Mesothelial cell of epicardium (in vitro differentiated cells): Measurements from ENCODE around the gene ROBO1. TPM values are rescaled to one million over a fixed set of nuclear protein-coding genes. Genes with fewer than 3 reads are reported as not detected.
A peak's percentile ranks its signal among the peaks of the same experiment; 100 is the strongest.

ENCODE experiments used
- DNase-seq, 2 experiments: peaks; one replicate each; pipeline ENCODE4 v3.0.0; 2021; ENCODE audit warnings: low spot score in 2 of 2; ENCODE audit not compliant: unreplicated experiment in 2 of 2
- H3K27ac Mint-ChIP-seq: 2 replicates; pipeline ENCODE4 v1.8.0; 2021; ENCODE audit warnings: mixed read lengths
- H3K27me3 Mint-ChIP-seq: 2 replicates; pipeline ENCODE4 v1.8.0; 2021; ENCODE audit warnings: low read depth, mixed read lengths
- H3K36me3 Mint-ChIP-seq: 2 replicates; pipeline ENCODE4 v1.8.0; 2021; ENCODE audit warnings: mixed read lengths
- H3K4me1 Mint-ChIP-seq: 2 replicates; pipeline ENCODE4 v1.8.0; 2021; ENCODE audit warnings: mixed read lengths
- H3K4me3 Mint-ChIP-seq: 2 replicates; pipeline ENCODE4 v1.8.0; 2021; ENCODE audit warnings: mild to moderate bottlenecking, moderate library complexity, mixed read lengths
- H3K9me3 Mint-ChIP-seq: 2 replicates; pipeline ENCODE4 v1.8.0; 2021; ENCODE audit warnings: mixed read lengths
- CTCF ChIP-seq: fragments of 200-600 bp; sonication (generic); IDR thresholded peaks from one replicate; pipeline ENCODE4 v1.5.0; 2021; ENCODE audit warnings: antibody characterized with exemption; ENCODE audit not compliant: unreplicated experiment
- total RNA-seq: library from RNA; stranded (reverse); gene quantifications from 3 replicates; pipeline ENCODE4 v1.2.1, GENCODE V29; 2021

The ROBO1 gene
- total RNA-seq, 1 donor from 2014 or later: 143 TPM

DNA sequence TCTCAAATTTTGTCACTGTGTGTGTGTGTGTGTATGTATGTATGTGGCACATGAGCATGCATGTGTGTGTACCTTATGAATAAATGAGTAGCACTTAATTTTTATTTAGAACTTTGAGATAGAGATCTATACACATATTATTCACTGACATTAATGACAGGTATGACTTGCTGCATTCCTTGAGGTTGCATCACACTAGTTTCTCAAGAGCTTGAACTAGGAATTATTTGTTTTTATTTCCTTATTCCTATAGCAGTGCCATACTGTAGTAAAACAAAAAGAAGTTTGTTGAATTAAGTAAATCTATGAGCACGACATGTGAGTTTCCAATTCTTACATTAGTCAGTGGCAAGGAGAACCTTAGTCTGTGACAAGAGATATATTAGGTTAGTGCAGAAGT lies 943.9 kb downstream of the ROBO1 start:
- H3K27me3 Mint-ChIP-seq: no peaks in the 10 kb centered on the region
- H3K36me3 Mint-ChIP-seq: peaks cover 15% of the 10 kb centered on the region
- peak overlapping the region; percentile 68 for H3K27ac Mint-ChIP-seq
- H3K4me1 Mint-ChIP-seq: peaks cover 50% of the 10 kb centered on the region
- TF ChIP-seq CTCF: no peak
- H3K4me3 Mint-ChIP-seq: no peak overlapping the region
- no peak for DNase-seq
- peaks cover 3% of the 10 kb centered on the region for H3K9me3 Mint-ChIP-seq

DNA sequence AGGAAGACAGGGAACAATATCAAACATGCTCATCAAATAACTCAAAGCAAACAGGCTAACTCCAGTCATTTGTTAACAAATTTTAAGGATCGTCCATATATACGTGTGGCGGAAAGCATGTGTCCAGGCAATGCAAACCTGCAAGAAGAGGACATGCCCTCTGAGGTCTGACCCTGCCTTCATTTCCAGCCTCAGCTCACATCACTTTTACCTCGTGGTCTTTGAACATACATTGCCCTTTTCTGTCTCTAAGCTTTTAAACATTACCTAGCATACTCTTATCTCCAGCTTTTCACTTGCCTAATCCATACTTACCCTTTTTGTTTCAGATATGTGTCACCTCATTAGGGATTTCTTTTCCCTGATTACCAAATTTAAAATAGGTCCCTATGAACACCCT lies 944.4 kb downstream of the ROBO1 start:
- DNase-seq: no peak
- Mint-ChIP-seq H3K9me3 (peaks cover 7% of the 10 kb centered on the region), H3K27ac (peak overlapping the region; percentile 68), H3K27me3 (no peaks in the 10 kb centered on the region), H3K4me3 (no peak overlapping the region), H3K36me3 (peaks cover 18% of the 10 kb centered on the region), H3K4me1 (peaks cover 50% of the 10 kb centered on the region)
- no peak for TF ChIP-seq CTCF

DNA sequence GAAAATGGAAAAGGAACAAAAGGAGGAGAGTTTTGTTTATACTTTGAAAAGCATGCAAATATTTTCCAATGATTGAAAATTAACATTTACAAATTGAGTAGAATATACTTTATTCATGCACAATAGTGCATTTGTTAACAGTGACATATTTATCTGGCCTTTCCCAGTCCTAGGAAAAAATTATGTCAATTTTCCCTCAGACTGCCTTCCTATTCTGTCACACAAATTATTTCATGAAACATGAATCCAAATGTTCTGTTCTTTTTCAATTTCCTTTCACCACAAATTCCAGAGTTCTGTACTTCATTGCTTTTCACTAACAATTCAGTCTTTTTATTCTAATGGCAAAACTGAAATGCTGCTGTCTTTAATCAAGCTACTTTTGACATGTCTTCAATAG lies 945.1 kb downstream of the ROBO1 start:
- DNase-seq: no peak
- H3K27me3 Mint-ChIP-seq: no peaks in the 10 kb centered on the region
- H3K36me3 Mint-ChIP-seq: peaks cover 17% of the 10 kb centered on the region
- H3K4me3 Mint-ChIP-seq: no peak overlapping the region
- H3K9me3 Mint-ChIP-seq: peaks cover 10% of the 10 kb centered on the region
- no peak for TF ChIP-seq CTCF
- H3K27ac Mint-ChIP-seq: no peak overlapping the region
- peaks cover 50% of the 10 kb centered on the region for H3K4me1 Mint-ChIP-seq

DNA sequence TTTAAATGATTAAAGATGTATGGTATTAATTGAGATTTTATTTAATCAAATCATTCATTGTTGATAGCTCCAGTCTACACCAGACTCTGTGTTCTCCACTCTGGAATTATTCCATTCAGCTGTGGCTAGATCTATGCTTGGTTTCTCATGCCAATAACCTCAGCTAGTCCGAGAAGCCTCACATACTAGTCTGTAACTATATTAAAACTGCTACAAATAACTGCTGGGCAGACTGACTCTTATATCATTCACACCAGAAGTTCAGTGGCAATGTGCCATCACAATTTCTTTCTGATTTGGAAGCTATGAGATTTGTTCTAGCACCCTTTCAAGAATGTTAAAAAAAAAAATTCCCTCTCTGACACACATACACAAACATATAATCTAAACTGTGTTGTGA lies 947.3 kb downstream of the ROBO1 start:
- H3K27ac Mint-ChIP-seq: no peak overlapping the region
- DNase-seq: no peak
- peaks cover 17% of the 10 kb centered on the region for H3K36me3 Mint-ChIP-seq
- peaks cover 42% of the 10 kb centered on the region for H3K4me1 Mint-ChIP-seq
- no peak for TF ChIP-seq CTCF
- H3K27me3 Mint-ChIP-seq: no peaks in the 10 kb centered on the region
- no peak overlapping the region for H3K4me3 Mint-ChIP-seq
- H3K9me3 Mint-ChIP-seq: peaks cover 14% of the 10 kb centered on the region

DNA sequence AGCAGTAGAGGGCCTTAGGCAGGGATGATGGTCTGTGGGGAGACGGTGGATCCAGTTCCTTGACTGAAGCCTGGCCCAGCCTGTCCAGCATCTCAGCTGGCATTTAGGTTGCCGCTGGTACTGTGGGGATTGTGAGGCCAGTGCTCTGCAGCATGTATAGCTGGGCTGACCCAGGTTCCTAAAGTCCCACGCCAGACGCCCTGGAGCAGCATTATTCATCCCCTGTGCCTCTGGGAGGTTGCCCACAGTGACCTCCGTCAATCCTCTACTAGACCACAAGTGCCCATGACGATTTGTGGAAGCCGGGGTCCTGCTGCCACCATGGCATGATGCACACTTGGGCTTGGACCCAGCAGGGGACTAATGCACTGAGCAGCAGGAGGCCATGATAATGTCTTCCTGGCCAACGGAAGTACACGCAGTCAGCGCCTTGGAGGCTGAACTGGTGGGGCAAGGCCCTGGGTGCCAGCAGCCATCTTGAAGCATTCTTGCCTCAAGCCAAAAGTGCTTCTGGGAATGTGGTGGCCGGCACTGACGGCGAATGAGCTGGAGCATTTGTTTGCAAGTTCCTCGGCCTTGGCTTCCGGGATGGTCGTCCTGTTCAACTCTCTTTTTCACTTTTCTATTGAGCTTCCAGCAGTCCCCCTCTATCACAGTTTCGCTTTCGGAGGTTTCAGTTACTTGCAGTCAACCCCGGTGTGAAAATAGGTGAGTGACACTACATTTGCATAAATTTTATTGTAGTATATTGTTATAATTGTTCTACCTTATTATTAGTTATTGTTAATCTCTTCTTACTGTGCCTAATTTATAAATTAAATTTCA lies 949.4 kb downstream of the ROBO1 start:
- no peak overlapping the region for H3K27ac Mint-ChIP-seq
- no peak for DNase-seq
- H3K27me3 Mint-ChIP-seq: no peaks in the 10 kb centered on the region
- no peak overlapping the region for H3K4me3 Mint-ChIP-seq
- H3K4me1 Mint-ChIP-seq: peaks cover 20% of the 10 kb centered on the region
- H3K9me3 Mint-ChIP-seq: peaks cover 14% of the 10 kb centered on the region
- no peak for TF ChIP-seq CTCF
- H3K36me3 Mint-ChIP-seq: peaks cover 17% of the 10 kb centered on the region
